Epithelial cell of esophagus (primary cell): ENCODE measurements around the gene ERCC5.

ENCODE experiments used
- DNase-seq: peaks from one replicate; pipeline ENCODE4 v3.0.0; 2010; ENCODE audit warnings: low read depth
- H3K4me3 ChIP-seq: 2 replicates; pipeline ENCODE4 v1.5.1; 2011; ENCODE audit warnings: mild to moderate bottlenecking, low read length, control low read depth
- TF ChIP-seq, protein P1 (sequence below): IDR thresholded peaks from 2 replicates; pipeline ENCODE4 v1.5.1; 2011; ENCODE audit warnings: low read depth, mild to moderate bottlenecking, low read length, control low read depth, inconsistent platforms; ENCODE audit not compliant: insufficient read depth; ENCODE audit errors: missing control alignments

Gene ERCC5

DNA sequence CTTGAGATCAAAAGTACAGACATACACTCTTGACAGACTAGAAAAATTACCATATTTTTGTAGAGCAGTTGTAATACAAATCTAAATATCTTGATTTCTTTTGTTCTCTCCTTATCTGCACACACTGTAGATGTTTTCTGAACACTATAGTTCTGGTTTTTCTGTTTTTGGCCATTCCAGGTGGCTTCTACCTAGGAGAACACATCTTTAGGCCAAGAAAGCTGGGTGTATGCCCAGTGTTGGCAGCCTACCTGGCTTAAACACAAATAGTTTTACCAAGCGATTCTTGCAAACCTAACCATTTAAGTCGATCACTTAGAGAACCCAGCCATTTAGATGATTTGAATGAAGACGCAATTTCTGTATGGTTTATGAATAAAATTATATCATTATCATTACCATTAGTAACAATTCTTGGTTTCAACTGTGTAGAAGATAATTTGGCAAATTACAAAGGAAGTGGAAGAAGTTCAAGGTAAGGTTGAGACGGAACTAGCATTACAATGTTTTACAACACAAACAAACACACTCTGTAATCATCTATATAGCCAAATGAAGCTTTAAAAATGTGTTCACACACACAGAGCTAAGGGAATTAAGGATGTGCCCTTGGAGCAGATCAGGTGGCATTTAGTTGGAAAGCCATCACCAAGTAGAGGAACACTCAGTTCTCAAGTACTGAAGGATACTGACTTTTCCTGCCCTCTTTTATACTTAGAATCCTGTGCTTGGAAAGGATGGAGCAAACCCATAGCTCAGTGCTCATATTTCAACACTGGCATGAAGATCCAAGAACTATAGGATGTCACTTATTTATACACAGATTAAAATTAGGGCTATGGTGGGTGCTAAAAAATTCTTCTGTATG is 36.2 kb downstream of the ERCC5 start:
- TF ChIP-seq, protein P1, sequence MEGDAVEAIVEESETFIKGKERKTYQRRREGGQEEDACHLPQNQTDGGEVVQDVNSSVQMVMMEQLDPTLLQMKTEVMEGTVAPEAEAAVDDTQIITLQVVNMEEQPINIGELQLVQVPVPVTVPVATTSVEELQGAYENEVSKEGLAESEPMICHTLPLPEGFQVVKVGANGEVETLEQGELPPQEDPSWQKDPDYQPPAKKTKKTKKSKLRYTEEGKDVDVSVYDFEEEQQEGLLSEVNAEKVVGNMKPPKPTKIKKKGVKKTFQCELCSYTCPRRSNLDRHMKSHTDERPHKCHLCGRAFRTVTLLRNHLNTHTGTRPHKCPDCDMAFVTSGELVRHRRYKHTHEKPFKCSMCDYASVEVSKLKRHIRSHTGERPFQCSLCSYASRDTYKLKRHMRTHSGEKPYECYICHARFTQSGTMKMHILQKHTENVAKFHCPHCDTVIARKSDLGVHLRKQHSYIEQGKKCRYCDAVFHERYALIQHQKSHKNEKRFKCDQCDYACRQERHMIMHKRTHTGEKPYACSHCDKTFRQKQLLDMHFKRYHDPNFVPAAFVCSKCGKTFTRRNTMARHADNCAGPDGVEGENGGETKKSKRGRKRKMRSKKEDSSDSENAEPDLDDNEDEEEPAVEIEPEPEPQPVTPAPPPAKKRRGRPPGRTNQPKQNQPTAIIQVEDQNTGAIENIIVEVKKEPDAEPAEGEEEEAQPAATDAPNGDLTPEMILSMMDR: no peak
- H3K4me3 ChIP-seq: no peak overlapping the region
- no peak for DNase-seq

DNA sequence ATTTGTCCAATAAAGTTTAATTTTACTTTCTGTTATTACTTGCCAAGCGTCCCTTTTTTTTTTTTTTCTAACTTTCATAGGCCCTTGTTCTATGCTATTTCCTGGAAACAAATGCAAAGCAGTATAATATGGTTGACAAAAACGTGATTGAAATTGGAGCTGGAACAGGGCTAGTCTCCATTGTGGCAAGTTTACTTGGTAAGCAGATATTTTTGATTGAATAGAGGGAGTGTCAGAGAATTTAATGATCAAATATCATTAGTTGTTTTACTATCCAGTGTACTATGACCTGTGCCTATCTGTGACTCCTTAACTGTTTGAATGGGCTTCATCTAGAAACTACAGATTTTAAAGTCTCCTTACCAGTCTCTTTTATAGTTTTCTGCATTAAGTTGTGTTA is 46.7 kb downstream of the ERCC5 start:
- no peak for DNase-seq
- TF ChIP-seq, protein P1: no peak
- H3K4me3 ChIP-seq: no peak overlapping the region

DNA sequence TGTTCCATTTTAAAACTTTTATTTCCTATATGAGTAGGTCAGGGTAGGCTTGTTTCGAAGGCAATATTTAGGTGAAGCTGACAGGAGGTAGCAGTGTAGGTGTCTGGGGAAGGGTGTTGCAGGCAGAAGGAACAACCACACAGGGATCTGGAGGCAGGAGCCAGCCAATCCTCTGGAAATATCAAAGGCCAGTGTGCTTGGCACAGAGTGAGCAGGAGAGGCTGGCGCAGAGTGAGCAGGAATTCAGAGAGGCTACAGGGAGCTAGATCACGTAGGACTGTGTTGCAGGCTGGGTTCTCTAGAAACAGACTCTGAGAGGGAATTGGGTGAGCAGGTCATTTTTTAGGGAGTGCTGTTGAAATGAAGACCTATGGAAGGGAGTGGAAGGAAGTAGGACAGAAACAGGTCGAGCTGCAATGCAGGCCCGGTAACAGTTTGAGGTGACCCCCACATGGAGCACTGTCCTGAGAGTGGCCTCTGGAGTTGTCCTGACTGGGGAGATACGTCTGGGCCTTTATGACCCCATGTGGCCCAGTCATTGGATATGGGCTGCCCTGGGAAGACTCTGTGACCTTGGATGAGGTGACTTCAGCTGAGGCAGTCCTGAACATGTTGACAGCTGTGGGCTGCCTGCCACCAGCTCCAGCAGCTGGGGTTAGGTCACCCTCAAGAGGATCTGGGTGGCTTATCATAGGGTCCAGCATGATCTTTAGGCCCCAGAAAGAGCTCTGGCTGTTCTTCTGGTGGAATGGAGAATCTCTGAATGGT is 51.7 kb downstream of the ERCC5 start:
- no peak overlapping the region for H3K4me3 ChIP-seq
- TF ChIP-seq, protein P1: no peak
- no peak for DNase-seq

DNA sequence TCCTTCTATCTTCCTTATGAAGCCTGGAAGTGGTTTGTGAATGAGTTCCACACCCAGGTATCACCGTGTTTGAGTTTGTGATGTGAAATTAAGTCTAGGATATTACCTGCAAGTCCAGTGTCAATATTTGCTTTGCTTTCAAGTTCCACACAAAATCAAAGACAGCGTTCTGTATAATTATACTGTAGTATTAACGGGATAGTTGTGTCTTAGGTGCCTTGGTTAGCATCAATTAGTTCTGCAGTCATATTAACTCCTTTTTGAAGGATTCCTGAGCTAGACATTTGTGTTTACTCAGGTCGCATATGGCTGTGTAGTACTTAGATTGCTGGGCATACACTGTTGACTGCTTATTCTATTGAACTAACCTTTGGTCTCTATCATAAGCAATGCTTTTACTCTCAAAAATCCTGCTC is 54.4 kb downstream of the ERCC5 start:
- H3K4me3 ChIP-seq: no peak overlapping the region
- DNase-seq: no peak
- TF ChIP-seq, protein P1: no peak

DNA sequence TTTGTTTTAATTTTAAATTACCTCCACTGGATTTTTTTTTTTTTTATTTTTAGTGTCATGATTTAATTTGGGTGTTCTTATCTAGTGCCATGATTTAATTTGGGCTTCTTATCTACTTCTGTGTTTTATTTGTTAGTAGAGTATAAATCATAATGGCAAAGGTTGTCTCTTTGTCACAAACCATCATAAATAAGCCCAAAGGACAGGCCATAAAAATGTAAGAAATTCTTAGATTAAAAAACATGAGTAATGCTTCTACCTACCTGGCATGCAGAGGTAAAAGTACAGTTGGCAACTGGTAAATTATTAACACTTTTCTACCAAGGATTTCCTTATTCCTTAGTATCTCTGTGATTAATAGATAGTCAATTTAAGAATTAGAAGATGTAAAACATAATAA is 55.2 kb downstream of the ERCC5 start:
- no peak for DNase-seq
- TF ChIP-seq, protein P1: no peak
- H3K4me3 ChIP-seq: no peak overlapping the region

DNA sequence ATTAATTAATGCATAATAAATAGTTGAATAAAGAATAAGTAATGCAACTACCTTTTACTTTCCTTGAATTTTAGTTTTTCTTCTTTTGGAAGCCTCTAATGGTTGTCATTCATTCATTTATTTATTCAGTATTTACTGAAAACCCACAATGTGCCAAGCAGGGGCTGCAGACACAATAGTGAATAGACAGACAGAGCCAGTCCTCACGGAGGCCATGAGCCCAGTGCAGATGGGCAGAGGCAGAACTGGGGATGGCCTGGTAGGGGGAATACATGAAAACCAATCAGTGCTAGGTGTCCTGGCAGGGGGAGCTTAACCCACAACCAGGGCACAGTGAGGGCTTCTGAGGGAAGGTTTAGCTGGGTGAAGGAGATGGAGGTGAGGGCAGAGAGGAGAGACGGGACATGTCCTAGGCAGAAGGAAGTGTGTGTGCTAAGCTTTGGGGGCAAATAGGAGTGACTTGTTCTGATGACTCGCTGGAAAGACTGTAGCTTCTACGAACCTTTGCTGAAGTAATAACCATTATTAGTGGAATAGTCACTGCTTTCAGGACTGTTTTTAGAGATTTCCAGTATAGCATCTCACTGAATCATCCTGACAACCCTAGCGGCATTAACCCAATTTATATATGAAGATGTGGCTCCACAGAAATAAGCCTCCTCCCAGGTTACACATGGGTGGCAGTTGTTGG is 55.9 kb downstream of the ERCC5 start:
- TF ChIP-seq, protein P1: no peak
- no peak overlapping the region for H3K4me3 ChIP-seq
- DNase-seq: peak; percentile 56
